GM23248 (cell line): ENCODE measurements around the gene MSH3.

Experiments used
- EZH2 ChIP-seq: fragments of 200-600 bp; sonication (generic); IDR thresholded peaks from 2 replicates; pipeline ENCODE4 v1.6.1; 2018; ENCODE audit warnings: antibody characterized with exemption, mild to moderate bottlenecking; ENCODE audit not compliant: insufficient read depth, poor library complexity, severe bottlenecking
- EZH2phosphoT487 ChIP-seq: fragments of 200-600 bp; sonication (generic); IDR thresholded peaks from 2 replicates; pipeline ENCODE4 v1.6.1; 2018; ENCODE audit warnings: antibody characterized with exemption, moderate library complexity, mild to moderate bottlenecking, low read depth; ENCODE audit not compliant: insufficient read depth

DNA sequence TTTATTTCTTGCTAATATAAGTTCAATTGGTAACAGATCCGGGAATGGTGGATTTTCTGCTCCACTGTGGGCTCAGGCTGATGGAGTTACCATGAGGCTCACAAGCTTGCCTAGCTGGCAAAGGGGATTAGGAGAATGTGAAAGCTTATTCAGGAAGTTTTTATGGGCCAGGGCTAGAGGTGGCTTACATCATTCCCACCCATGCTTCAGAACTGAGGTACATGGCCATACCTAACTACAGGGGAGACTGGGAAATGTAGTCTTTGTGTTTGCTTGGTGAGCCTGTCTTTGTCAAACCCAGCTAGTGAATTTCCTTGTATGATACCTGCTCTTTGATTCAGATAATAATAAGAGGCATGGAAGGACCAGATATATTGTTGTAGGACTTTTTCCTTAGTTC lies 106.2 kb downstream of the MSH3 start:
- TF ChIP-seq EZH2 (no peak), EZH2phosphoT487 (no peak)
